Measurements from ENCODE around the gene UNC119.
"Not testable (repeated sequence)": the region's sequence is repeated elsewhere in the genome, so short reads cannot be mapped to it uniquely, and the experiment has no call there.

UNC119 gene
- 49.4 to 126 reads per million in 2 donors for total RNA-seq

DNA sequence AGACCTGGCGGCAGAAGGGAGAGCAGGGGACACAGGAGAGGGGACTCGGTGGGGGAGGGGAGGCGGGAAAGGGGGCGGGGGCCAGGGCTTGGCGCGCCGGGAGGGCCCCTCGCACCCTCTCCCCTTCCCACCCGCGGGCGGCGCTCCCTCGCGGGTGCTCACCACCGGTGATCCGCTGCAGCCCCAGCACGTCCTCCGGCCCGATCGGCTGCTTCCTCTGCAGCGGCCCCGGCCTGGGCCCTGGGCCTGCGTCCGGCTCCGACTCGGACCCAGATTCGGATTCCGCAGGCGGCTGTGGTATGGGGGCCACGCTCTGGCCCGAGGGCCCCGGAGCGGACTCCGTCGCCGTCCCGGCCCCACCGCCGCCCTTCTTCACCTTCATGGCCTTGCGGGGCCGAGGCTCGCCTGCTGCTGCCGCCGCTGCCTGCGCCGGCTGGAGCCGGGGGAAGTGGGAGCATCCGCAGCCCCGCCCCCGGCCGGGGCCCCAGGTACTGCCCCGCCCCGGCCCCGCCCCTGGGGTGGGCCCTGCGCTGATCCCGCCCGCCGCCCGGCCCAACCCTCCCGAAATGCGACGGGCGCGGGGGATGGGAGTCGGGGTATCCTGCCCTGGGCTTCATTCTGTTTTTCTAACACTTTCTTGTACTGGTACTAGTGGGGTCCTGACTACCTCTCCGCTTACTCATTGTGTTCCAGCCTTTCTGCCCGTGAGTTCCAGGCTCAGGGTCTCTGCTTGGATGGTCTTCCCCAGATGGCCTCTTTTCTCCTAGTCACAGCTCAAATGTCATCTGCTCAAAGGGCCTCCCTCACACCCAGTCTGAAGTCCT lies at the start of gene UNC119:
Gene UNC119 (minus strand): TSS at position 449 of the 824 bp plus-strand sequence. CDS start 67 bp downstream, at position 382.
- DNase-seq: peak; percentile 80

DNA sequence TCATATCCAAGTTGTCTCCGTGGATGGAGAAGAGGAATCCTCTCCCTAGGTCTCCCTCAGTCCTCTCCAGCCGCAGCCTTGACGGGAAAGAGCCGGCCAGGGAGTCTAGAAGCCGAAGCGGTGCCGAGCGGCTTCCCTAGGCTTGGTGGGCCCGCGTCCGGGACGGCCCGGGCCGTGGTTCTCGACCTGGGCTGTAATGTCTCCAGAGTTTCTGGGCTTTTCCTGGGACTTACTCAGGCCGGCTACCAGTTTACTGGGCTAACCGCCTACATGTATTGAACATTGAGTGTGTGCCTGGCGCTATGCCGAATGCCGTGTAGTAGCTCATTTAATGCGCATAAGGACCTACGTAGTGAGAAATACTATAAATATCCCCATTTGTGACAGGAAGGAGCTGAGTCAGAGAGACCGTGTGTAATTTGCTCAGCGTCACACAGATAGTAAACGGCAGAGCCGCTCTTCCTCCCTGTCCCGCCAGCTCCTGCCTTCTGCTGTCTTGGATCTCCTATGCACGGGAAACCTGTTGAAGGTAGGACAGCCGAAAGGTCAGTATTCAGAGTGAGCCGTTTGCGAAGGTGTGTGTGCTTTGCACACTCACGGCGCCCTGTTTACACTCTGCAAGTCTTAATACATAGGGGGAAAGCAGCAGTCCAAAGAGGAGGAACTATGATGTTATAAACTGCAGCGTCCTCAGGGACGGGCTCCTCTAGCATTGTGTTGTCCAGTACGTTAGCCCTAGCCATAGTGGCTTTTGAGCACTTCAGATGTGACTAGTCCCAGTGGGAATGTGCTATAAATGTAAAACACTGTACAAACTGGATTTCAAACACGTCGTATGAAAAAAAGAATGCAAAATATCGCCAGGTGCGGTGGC lies 47.1 kb upstream of the UNC119 start:
- peak; percentile 42 for DNase-seq

DNA sequence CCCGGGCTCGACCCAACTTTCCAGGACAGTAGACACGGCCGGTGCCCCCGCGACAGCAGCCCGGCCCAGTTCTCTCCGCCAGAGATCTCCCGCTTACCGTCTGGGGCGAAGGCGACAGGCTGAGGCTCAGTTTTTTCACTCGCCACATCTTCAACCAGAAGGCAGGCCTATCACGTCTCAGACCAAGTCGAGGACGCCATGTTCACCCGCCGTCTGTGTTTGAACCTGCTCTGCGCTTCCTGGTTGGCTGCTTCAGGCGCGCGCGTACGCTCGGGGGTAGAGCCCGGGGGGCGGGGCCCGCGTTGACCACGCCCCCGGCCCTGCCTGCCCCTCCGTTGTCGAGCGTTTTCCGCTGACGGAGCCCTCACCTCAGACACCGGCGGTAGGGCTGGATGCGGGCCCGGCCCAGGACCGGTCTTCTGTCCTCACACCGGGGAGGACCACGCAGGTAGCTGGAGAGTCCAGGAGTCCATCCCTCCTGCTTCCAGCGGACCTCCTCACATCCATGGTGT lies 46.4 kb upstream of the UNC119 start, which contains the start of gene SPAG5:
Gene SPAG5 (minus strand): TSS at position 227 of the 512 bp plus-strand sequence. CDS start 79 bp downstream, at position 148.
- peak; percentile 92 for DNase-seq

DNA sequence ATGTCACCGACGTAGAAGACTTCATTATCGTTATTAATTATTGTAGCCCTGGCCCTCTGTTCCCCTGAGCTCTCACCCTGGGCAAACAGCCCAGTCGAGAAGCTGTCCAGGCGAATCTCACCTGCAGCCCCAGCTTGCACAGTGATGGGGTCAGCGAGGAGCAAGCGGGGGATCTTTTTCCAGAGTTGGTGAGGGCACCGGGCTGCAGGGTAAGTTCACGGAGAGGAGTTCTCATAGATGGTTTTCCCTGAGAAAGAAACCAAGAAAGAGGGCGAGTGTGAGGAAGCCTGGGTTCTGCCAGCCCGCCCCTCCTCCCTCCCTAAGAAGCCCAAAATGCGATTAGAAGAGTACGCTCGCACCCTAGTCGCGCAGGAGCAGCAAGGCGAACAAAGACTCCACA lies 46.0 kb upstream of the UNC119 start:
- no peak for DNase-seq

DNA sequence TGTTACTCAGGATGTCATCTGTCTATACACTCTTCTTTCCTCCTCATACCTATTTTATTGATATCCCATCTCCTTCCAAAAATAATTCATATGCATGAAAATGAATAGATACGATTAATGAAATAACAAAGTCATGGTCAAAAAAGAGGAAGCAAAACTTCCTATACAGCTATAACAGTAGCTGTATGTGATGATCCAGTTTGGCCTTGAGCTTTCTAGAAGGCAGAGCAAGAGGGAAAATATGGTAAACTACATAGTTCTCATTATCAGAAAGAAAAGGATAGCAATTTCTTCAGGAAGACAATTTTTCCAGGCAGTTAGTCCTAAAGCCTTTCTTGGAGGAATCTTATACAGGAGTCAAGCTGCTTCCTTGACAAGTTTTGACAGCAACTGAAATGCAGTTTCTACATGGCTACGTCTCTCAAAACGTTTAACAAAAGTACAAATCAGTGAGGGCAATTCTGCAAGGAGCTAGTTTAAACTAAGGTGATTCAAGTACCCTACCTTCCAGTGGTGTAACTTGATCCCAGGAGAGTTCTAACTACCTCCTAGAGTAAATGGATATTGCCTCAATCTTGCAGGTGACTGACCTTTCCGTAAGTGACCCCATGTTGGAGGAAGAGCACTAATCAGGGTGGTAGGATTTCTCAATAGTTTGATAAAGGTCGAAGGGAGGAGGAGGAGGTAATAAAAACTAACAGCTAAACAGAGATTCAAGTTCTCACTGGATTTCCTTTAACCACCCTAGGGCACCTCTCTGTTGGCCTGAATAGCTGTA lies 45.4 kb upstream of the UNC119 start:
- no peak for DNase-seq

DNA sequence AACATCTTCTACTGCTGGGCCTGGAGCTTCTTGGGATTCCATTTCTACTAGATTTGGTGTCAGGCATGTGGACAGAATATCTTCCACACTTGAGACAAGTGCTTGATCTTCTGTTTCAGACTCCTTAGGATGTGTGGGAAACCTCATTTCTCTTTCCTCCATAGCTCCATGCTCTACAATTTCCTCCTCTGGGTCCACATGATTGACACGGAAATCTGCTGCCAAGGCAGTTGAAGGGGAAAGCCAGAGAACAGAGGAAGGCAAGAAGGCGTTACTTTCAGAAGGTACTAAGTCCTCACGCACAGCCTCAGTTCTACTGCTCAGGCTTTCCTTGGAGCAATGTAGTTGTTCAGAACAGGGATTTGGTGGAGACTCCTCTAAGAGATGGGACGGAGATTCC lies 39.8 kb upstream of the UNC119 start:
- no peak for DNase-seq

DNA sequence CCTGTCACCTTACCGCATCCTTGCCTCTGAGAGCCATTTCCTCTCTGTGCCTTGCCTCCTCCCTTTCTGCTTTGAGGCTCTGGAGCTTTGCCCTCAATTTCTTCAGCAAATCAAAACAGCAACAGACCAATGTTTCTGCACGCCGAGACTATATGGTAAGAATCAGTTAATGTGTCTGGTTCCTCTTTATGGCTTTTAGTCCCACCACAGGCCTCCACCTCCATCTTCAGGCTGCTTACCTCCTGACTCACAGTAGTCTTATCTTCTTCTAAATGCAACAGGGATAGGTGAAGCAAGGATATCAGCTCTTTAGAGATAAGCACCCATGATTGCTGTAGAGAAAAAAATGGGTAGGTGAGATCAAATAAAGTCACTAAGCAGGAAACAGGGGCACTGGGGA lies 33.4 kb upstream of the UNC119 start:
- DNase-seq: no peak

DNA sequence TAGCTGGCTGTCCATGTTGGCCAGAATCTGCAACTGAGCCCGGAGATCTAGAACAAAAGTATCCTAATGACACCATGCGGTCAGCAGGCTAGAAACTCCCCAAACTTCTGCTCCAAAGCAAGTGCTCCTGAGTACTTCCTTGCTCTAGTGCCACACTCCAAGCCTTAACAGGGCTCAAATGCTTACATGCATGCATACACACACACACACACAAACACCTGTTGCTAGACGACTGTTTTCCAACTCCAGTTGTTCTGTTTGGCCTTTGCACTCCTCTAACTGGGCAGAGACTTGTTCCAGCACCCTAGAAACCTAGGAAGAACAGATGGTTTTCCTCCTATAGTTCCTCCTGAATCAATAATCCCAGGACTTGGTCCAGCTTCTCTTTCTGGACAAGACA lies 32.0 kb upstream of the UNC119 start:
- no peak for DNase-seq

DNA sequence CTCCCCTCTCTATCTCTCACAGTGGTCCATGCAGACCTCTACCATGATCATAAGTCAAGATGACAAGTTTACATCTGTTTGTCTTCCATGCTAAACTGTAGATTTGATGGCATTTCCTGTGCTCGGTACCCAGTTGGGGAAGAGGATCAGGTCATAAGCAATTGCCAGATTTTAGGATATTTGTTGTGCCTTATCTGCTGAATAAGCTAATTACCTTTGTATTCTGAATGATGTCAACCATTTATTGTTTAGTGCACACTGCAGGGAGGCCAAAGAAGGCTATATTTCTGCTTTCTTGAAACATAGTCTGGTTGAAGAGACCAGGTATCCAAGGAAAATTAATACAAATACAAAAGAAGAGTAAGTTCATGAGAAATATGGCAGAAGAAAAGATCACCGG lies 30.1 kb upstream of the UNC119 start:
- DNase-seq: no peak

DNA sequence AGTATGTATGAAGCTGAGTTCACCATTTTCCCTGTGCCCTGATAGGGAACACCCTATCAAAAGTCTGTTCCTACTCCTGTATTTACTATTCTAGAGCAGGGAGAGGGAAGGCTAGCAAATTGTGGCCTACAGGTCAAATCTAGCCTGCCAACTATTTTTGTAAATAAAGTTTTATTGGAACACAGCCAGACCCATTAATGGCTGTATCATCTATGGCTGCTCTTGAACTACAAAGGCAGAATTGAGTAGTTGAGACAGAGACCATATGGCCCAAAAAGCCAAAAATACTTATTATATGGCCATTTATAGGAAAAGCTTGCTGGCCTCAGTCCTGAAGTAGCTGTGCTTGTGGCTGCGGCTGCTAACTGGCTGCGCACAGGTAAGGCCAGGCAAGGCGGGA lies 28.5 kb upstream of the UNC119 start:
- DNase-seq: no peak

DNA sequence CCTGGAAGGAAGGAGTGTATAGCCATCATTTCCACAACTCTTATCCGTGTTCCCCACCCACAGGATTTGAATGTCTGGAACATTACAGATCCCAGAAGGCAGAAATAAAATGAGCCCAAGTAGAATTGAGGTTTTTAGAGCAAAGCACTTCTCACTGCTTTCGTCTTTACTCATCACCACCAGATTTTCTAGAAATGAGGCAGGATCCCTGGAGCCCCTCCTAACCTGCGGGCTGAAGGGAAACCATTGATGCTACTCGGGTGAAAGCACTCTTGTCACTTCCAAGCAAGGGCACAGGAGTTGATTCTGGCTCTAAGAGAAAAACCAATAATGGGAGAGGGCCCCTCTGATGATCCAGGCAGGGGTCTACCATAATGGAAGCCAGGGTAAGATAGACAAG lies 27.1 kb upstream of the UNC119 start:
- no peak for DNase-seq

DNA sequence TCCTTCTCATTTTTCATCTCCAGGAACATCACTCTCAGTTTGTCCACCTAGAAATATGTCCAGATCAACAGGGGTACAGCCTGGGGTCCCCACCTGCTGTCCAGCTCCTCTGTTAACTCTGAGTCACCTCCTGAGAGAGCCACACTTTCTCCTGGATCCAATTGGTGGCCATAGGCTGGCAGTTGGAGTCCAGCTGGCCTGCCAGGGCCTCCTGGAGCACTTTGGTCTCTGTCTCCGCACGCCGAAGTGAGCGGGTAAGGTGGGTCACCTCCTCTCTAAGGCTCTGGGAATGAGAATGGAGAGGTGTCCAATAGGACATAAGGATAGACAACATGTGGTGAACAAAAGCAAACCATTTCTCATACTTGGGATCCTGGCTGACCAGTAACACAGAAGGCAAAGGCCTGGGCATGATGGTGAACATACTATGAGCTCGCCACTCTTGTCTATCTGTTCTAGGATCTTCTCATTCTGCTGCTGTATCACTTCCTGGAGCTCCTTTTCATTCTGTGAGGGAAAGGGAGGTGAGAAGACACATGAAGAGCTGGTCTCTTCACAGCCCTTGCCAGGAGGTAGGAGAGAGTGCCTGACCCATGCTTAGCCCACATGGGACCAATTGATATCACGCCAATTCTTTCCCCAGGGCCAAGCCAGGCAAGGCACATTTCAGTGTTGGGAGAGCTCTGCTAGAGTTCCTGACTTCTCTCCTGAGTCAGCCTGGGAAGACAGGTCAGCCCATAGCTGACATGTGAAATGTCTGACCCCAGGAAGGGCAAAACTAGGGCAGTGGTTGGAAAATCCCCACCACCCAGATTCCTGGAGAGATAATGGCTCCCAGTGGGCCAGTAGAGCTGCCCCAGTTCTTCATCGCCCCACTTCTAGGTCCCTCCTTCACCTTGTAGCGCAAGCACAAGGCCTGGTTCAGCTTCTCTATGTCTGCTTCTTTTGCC lies 26.1 kb upstream of the UNC119 start:
- DNase-seq: no peak

DNA sequence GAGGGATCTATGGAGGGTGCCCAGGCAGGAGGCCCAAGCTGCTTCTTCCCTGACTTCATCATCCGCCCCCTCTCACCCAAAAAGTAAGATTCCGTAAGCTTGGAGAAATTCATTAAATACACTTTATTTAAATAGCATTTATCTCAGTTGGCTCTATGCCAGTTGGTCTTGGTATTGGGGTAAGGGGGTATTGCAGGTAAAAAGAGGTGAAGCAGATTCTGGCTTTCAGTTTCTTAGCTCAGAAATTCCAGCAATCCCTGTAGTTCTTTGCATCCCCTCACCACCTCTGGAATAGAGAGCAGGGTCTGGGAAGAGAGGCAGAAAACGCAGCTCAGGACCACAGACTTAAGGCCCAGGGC lies 25.0 kb upstream of the UNC119 start:
- no peak for DNase-seq

DNA sequence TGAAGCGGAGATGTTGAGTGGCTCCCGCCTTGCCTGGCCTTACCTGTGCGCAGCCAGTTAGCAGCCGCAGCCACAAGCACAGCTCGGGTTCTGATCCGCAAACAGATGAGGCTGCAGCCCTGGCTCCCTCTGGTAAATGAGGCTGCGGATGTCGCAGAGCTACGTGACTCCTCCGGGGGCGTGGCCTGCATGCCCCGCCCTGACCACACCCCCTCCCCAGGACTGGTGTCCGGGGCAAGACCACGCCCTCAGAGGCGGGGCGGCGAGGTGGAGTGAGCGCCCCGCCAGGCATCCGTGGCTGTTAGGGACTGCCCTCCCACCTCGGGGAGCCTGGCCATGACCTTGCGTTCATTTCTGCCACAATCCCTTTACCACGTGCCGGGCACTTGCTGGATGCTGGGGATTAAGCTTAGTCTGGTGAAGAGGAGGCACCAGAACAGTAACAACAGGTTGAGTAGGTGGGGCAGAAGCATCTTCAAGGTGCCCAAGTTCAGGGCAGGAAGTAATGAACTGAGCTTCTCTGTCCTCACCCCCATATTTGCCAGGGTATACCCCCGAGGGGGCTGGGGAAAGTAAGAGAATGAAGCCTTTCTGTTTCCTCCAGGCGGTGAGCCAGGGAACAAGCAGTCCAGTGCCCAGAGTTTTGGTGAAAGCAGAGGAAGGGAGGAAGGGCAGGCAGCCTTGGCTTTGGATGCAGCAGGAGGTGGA lies 24.5 kb upstream of the UNC119 start, which contains the start of gene ALDOC:
Gene ALDOC (minus strand): TSS at position 138 of the 708 bp plus-strand sequence. CDS start 1,363 bp downstream, outside the sequence.
- DNase-seq: peak; percentile 98

DNA sequence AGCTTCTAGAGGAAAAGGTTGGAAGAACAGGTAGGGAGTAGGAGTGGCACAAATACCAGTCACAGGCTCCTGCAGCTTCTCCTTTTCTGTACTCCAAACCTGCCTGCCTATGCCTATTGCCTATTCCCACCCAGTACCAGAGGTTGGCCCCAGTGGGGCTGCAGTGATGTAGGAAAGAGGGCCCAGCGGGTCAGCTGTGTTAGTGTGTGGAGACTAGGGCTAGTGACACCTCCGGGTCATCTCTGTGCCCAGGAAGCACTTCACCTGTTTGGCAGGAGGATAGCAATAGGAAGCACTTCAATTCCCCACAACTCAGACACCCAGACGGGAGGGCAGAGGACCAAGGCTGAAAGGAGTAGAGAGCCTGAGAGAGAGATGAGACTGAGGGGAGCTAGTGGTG lies 23.6 kb upstream of the UNC119 start:
- DNase-seq: not testable (repeated sequence)

DNA sequence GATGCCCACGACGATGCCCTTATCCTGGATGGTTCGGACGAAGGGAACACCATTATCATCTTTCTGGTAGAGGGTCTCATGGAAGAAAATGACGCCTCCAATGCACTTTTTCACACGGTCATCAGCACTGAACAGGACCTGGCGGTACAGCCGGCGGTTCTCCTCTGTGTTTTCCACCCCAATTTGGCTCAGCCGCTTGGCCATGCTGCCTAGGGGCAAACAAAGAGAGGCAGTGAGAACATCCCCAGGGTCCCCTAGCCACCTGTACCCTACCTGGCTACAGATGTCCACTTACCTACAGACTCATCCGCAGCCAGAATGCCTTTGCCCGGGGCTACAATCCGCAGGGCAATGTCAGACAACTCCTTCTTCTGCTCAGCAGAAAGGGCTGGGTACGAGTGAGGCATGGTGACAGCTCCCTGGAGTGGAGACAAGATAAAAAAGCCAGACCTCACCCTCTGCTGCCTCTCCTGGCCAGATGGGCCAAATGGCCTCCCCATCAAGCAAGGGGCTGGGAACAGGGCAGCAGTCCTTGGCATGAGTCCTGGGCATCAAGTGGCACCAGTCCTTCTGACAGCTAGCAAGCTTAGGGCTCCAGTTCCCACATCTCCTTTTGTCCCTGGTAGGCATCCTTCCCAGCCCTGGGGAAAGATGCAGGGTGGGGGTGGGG lies 22.8 kb upstream of the UNC119 start:
- DNase-seq: no peak

DNA sequence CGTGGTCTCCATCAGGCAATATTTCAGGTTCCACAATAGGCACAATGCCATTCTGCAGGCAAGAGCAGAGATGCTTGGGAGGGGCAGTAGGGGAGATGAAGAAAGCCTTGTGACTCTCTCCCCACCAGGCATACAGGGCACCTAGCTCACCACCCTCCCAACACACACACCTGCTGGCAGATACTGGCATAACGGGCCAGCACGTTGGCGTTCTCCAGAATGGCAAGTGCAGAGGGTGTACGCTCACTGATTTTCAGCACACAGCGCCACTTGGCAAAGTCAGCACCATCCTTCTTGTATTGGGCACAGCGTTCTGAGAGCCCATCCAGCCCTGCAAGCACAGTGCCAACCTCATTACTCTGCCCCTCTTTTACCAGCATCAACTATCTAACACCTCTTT lies 22.1 kb upstream of the UNC119 start:
- no peak for DNase-seq

DNA sequence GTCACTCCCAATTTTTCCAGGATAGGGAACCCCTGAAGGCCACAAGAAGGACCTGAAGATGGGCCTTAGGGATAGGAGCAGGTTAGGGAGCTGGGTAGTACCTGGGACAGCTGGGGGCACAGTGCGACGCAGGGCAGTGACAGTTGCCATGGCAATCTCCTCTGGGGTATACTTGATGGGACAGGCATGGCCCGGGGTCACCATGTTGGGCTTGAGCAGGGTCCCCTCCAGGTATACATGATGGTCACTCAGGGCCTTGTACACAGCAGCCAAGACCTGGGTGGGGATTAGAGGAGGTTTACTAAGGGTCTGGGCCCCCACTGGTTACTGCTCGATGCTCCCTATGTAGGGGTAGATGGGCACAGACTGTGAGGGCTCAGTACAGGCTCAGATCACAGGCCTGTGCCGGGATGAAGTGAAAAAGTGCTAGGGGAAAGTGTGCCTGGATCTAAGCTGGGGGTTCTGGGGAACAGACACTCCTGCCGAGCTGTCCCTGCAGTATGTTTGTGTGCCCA lies 21.6 kb upstream of the UNC119 start:
- no peak for DNase-seq

DNA sequence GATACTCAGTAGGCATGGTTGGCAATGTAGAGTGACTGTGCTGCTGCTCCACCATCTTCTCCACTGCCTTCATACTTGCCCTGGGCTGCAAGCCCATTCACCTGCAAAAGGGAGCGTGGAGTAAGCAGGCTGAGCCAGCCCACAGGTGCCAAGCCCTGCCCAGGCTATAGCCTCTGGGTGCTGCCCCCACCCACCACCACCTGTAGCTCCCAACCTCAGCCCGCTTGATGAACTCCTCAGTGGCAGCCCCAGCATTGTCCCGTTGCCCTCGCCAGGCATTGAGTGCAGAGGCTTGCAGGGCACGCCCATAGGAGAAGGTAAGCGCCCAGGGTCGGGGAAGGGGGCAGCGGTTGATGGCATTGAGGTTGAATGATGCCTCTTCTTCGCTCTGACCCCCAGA lies 21.1 kb upstream of the UNC119 start:
- no peak for DNase-seq

DNA sequence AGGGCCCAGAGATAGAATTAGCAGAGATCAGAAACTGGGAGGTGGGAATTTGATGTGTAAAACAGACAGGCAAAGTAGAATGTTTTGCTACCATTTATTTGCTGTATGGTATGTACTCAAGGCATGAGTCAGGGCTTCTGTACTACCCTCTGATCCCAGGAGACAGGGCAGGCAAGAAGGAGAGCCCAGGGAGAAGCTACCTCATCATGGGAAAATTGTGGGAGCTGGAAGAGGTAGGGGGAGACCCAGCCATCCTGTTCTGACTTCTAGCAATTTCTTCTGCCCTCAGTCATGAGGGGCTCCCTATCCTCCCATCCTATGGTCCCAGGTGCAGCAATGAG lies 20.6 kb upstream of the UNC119 start:
- DNase-seq: no peak

Data from T-helper 9 cell (primary cell).